Fibroblast of skin of abdomen (primary cell): Measurements from ENCODE around the gene LRRC56.
A peak's percentile ranks its signal among the peaks of the same experiment; 100 is the strongest.

Source experiments
- DNase-seq: peaks from one replicate; pipeline ENCODE4 v3.0.0-alpha.2; 2013

The LRRC56 gene

DNA sequence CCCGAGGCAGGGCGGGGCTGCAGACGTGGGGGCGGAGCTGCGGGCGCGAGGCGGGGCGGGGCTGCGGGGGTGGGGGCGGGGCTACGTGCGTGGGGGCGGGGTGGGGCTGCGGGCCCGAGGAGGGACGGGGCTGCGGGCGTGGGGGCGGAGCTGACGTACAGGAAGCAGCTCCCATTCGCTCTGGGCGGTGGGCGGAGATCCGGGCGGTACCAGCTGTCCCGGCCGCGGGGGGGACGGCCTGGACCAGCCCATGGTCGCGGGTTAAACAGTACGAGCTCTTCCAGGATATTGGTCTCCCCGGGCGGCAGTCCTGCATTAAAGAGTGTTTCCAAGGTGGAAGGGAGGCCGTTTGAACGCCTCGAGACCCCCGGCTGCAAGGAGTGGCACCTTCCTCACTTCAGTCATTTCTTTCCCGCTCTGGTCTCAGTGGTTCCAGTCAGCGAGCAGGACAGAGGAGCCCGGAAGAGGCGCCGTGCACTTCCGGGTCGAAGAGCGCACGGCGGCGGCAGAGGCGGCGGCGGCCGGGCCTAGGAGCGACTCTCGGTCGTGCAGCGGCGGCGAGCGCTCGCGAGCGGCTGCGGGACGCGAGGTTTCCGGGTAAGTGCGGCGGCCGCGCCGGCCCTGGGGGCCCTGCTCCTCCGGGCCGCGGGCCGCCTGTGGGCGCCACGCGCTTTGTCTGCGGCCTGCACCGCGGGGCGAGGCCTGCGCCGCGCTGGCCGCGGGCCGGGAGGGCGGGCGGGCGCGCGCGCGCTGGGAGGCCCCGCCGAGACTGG, 38.9 kb downstream of the LRRC56 start, which contains the start of gene PHRF1:
Gene PHRF1, plus strand, starts transcription at position 475 of the 773 bp plus-strand sequence. CDS start 5,043 bp downstream, outside the sequence.
- DNase-seq: peak; percentile 94

GRCh38 chr11:576811-577610, 39.7 kb downstream of the LRRC56 start:
- no peak for DNase-seq

GRCh38 chr11:577611-577894, 40.2 kb downstream of the LRRC56 start:
- DNase-seq: no peak

DNA sequence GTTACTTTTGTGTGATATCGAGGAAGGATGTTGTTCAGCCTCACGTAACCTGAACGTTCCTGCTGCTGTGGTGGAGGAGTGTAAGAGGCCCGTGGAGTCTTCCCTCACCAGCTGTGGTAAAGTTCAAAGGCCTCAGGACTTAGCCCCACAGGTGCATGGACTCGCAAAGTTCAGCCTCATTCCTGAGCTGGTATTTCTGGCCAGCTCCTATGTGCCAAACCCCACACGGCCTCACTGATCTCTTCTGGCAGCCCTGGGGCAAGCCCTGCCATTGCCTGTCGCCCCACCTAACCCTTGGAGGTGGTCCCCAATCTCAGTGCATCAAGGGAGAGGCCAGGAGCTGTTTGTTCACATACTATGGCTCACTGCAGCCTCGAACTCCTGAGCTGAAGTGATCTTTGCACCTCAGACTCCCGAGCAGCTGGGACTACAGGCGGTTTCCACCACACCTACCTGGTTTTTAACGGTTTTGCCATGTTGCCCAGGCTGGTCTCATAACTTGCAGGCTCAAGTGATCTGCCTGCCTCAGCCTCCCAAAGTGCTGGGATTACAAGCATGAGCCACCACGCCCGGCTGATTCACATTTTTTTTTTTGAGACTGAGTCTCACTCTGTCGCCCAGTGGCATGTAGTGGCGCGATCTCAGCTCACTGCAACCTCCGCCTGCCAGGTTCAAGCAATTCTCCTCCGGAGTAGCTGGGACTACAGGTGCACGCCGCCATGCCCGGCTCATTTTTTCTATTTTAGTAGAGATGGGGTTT, 41.1 kb downstream of the LRRC56 start:
- no peak for DNase-seq

- no peak for DNase-seq
Measured at GRCh38 chr11:579830-580601, 42.7 kb downstream of the LRRC56 start.

- DNase-seq: no peak
Measured at GRCh38 chr11:581342-581741, 44.0 kb downstream of the LRRC56 start.

DNA sequence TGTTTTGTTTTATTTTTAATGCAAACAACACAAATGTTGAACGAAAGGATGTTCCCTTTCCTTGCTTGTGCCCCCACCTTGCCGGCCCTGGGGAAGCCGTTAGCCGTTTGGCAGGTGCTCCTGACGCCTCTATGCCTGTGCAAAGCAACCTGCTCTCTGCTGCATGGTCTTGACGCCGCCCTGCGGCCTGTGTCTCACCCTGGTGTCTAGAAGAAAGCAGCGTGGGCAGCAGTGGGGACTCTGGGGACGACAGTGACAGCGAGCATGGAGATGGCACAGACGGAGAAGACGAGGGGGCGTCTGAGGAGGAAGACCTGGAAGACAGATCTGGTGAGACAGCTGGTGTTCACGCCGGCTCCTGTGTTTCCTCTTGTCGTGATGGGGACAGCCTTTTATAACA, 44.4 kb downstream of the LRRC56 start:
- no peak for DNase-seq

GRCh38 chr11:584287-584686, 47.0 kb downstream of the LRRC56 start:
- DNase-seq: no peak

GRCh38 chr11:586376-587316, 49.3 kb downstream of the LRRC56 start:
- DNase-seq: no peak

DNA sequence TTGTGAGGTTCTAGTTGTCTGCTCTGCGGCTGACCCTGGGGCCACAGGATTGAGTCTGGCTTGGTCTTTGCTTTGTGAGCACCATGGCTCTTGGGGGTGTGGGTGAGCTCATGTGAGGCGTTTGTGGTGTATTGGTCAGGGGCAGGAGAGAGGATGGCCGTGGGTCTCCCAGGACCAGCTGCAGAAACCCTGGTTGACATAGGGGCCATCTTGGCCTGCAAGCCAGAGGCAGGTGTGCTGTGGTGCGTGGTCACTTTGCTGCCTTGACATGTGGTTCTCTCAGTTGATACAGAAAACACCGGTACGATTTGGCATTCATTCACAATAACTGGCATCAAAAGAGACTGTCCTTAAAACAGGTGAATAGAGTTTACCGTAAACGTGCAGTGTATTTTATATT, 50.2 kb downstream of the LRRC56 start:
- DNase-seq: no peak

DNA sequence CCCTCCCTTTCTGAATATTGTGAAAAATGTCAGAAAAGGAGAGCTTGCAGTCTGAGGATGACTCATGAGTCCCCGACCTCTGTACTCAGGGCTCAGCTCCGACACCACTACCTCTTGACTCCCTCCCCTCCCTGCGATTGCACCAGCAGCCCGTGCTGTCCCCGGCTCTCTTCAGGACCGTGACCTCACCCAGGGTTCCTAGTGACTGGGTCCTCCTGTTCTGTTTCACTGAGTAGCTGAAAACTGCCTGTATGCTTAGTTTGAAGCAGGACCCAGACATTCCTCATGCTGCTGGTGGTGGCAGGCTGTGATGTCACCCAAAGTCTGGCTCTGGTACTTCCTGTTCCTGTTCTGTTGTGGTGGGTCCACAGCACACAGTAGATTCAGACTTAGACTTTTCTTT, 50.7 kb downstream of the LRRC56 start:
- DNase-seq: no peak

GRCh38 chr11:589798-590197, 52.5 kb downstream of the LRRC56 start:
- no peak for DNase-seq

- DNase-seq: no peak
Measured at GRCh38 chr11:590997-591396, 53.7 kb downstream of the LRRC56 start.

GRCh38 chr11:592501-592900, 55.2 kb downstream of the LRRC56 start:
- no peak for DNase-seq

DNA sequence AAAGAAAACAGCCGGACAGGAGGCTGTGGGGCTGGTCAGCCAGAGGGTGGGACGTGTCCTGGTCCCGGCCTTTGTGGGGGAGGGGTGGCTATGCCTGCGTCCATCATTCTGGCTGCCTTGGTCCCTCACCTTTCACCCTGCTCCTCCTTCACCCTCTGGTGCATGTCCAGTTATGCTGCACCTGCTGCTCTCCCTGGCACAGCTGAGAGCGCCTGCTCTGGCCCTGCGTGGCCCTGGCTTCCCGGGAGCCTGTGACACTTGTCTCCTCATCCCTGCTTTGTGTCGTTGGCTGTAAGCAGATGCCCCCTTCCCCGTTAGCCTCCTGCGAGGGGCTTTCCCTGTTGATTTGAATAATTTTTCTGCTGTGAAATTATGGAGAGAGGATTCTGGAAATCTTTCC, 55.6 kb downstream of the LRRC56 start:
- no peak for DNase-seq

DNA sequence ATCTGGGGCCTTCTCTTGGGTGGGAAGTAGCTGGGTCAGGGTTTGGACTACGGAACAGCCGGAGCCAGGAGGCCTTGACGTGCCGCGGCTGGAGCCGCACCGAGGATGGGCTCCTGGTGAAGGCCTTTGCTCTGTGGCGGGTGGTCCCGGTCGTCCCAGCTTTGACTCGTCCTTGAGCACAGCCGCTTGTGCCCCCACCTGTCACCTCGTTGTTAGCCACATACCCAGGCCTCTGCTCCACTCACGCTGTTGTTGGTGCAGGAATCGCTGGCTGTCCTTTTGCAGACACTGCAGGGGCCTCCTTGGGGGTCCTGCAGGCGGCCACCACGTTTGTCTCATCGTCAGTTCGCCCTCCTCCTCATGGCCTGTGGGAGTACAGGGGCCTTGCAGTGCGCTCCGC, 56.0 kb downstream of the LRRC56 start:
- no peak for DNase-seq

GRCh38 chr11:595400-595799, 58.1 kb downstream of the LRRC56 start:
- DNase-seq: no peak

GRCh38 chr11:596374-596773, 59.0 kb downstream of the LRRC56 start:
- DNase-seq: no peak

DNA sequence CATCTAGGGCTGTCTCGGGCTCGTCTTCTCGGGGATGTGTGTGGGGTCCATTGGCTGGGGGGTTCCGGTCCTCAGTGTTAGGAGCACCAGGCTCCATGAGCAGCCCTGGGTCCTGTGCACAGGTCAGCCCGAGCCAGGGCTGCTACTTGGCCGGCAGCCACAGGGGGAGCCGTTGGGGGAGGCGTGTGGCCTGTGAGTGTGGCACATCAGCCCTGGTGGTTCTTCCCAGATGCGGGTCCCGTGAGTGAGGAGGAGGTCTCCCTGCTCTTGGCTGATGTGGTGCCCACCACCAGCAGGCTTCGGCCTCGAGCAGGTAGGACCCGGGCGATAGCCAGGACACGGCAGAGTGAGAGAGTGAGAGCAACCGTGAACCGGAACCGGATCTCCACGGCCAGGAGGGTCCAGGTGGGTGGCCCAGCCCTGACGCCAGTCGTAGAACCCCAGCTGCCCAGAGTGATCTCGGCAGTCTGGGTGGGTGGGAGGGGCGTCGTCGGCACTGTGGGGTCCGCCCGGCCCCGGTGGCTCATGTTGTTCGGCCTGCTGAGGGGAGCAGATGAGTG, 59.9 kb downstream of the LRRC56 start:
- DNase-seq: no peak

DNA sequence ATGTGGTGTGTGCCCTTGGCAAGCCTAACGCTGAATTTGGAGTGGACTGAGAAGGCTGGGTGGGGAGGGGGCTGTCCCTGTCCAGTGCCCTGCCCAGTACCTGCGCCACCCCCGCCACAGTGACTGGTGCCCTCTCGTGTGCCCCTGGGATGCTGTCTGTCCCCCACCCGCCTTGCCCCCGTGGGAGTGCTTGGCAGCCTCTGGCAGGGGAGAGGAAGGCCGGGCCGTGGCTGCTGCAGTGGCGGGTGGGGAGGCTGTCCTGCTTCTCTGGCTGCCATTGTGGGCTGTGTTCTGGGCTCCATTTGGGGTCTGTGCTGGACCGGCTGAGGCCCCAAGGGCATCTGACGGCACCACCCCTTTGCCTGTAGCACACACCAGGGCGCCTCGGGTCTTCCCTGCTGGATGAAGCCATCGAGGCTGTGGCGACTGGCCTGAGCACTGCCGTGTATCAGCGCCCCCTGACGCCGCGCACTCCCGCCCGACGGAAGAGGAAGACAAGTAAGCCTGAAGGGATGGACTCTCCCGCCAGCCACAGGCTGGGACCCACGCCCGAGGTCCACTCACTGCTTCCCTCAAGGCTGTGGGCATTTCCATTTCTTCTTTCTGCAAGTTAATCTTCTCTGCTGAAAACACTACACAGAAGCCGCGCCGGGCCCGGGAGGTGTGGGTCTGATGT, 60.8 kb downstream of the LRRC56 start:
- DNase-seq: no peak
